Gastroesophageal sphincter (tissue), 3 donors: ENCODE results near the gene ZNF526.

Experiments used
- POLR2A ChIP-seq, 2 donors: fragments of 450-650 bp; IDR thresholded peaks; one replicate each; pipeline ENCODE4 v1.6.1; 2017; ENCODE audit warnings: antibody characterized with exemption in 2 of 2, mild to moderate bottlenecking in 2 of 2, moderate library complexity in 1 of 2
- TF ChIP-seq, protein P1 (sequence below), 4 experiments: fragments of 200-600 bp in 2 of 4; fragments of 450-650 bp in 2 of 4; sonication (generic) in 1 of 4; IDR thresholded peaks; one replicate each; pipeline ENCODE4 v1.5.1; 2017 to 2019; ENCODE audit warnings: antibody characterized with exemption in 4 of 4, mild to moderate bottlenecking in 2 of 4, moderate library complexity in 2 of 4

DNA sequence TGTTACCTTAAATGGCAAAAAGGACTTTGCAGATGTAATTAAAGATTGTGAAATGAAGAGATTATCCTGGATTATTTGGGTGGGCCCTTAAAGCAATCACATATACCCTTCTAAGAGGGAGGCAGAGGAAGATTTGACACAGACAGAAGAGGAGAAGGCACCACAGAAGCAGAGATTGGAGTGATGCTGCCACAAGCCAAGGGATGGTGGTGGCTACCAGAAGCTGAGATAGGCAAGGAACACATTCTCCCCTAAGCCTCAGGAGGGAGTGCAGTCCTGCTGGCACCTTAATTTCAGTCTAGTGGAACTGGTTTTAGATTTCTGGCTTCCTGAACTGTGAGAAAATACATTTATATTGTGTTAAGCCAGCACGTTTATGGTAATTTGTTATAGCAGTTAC lies 26.8 kb upstream of the ZNF526 start:
- TF ChIP-seq, protein P1, sequence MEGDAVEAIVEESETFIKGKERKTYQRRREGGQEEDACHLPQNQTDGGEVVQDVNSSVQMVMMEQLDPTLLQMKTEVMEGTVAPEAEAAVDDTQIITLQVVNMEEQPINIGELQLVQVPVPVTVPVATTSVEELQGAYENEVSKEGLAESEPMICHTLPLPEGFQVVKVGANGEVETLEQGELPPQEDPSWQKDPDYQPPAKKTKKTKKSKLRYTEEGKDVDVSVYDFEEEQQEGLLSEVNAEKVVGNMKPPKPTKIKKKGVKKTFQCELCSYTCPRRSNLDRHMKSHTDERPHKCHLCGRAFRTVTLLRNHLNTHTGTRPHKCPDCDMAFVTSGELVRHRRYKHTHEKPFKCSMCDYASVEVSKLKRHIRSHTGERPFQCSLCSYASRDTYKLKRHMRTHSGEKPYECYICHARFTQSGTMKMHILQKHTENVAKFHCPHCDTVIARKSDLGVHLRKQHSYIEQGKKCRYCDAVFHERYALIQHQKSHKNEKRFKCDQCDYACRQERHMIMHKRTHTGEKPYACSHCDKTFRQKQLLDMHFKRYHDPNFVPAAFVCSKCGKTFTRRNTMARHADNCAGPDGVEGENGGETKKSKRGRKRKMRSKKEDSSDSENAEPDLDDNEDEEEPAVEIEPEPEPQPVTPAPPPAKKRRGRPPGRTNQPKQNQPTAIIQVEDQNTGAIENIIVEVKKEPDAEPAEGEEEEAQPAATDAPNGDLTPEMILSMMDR (IDR thresholded peaks at IDR 0.05), result no peak
- TF ChIP-seq POLR2A (IDR thresholded peaks at IDR 0.05), result no peak
